HEK293 (cell line): ENCODE results near the gene NPDC1.
A peak's percentile ranks its signal among the peaks of the same experiment; 100 is the strongest.

ENCODE experiments used
- CTCF ChIP-seq: fragments of 450-650 bp; formaldehyde crosslinking; IDR thresholded peaks from 2 replicates; pipeline ENCODE4 v1.5.1; 2016; ENCODE audit warnings: missing biosample characterization, missing genetic modification characterization
- IKZF3 ChIP-seq: fragments of 450-650 bp; IDR thresholded peaks from 2 replicates; pipeline ENCODE4 v1.5.0; 2018; ENCODE audit warnings: missing biosample characterization, mild to moderate bottlenecking, missing genetic modification characterization, moderate library complexity
- KLF8 ChIP-seq: fragments of 450-650 bp; formaldehyde crosslinking; IDR thresholded peaks from 2 replicates; pipeline ENCODE4 v1.5.1; 2016; ENCODE audit warnings: missing biosample characterization, missing genetic modification characterization
- PATZ1 ChIP-seq: fragments of 450-650 bp; formaldehyde crosslinking; IDR thresholded peaks from 2 replicates; pipeline ENCODE4 v1.5.1; 2016; ENCODE audit warnings: missing biosample characterization, missing genetic modification characterization
- PRDM6 ChIP-seq: fragments of 450-650 bp; formaldehyde crosslinking; IDR thresholded peaks from 2 replicates; pipeline ENCODE4 v1.5.1; 2017; ENCODE audit warnings: missing biosample characterization, missing genetic modification characterization
- SALL2 ChIP-seq: fragments of 450-650 bp; formaldehyde crosslinking; IDR thresholded peaks from 2 replicates; pipeline ENCODE4 v1.5.0; 2017; ENCODE audit warnings: missing biosample characterization, mild to moderate bottlenecking, missing genetic modification characterization, borderline replicate concordance
- SP3 ChIP-seq: fragments of 450-650 bp; formaldehyde crosslinking; IDR thresholded peaks from 2 replicates; pipeline ENCODE4 v1.5.1; 2016; ENCODE audit warnings: missing biosample characterization, missing genetic modification characterization
- SP7 ChIP-seq: fragments of 450-650 bp; formaldehyde crosslinking; IDR thresholded peaks from 2 replicates; pipeline ENCODE4 v1.5.1; 2016; ENCODE audit warnings: missing biosample characterization, missing genetic modification characterization
- ZBTB10 ChIP-seq: fragments of 450-650 bp; formaldehyde crosslinking; IDR thresholded peaks from 2 replicates; pipeline ENCODE4 v1.5.1; 2016; ENCODE audit warnings: missing biosample characterization, missing genetic modification characterization
- ZBTB26 ChIP-seq: fragments of 450-650 bp; formaldehyde crosslinking; optimal IDR thresholded peaks from 2 replicates; pipeline ENCODE3; 2016; ENCODE audit warnings: missing biosample characterization, mild to moderate bottlenecking, missing genetic modification characterization
- ZBTB48 ChIP-seq: fragments of 450-650 bp; formaldehyde crosslinking; IDR thresholded peaks from 2 replicates; pipeline ENCODE4 v1.5.1; 2016; ENCODE audit warnings: missing biosample characterization, missing genetic modification characterization
- ZBTB6 ChIP-seq: fragments of 450-650 bp; formaldehyde crosslinking; IDR thresholded peaks from 2 replicates; pipeline ENCODE4 v1.5.1; 2017; ENCODE audit warnings: missing biosample characterization, missing genetic modification characterization
- ZEB2 ChIP-seq: fragments of 450-650 bp; formaldehyde crosslinking; IDR thresholded peaks from 2 replicates; pipeline ENCODE4 v1.5.1; 2016; ENCODE audit warnings: missing biosample characterization, missing genetic modification characterization
- ZFHX2 ChIP-seq: fragments of 450-650 bp; formaldehyde crosslinking; conservative IDR thresholded peaks from 2 replicates; pipeline ENCODE4 v1.5.1; 2016; ENCODE audit warnings: missing biosample characterization, missing genetic modification characterization
- ZFP37 ChIP-seq: fragments of 450-650 bp; formaldehyde crosslinking; IDR thresholded peaks from 2 replicates; pipeline ENCODE4 v1.5.1; 2016; ENCODE audit warnings: missing biosample characterization, missing genetic modification characterization
- ZFP69B ChIP-seq: fragments of 450-650 bp; formaldehyde crosslinking; IDR thresholded peaks from 2 replicates; pipeline ENCODE4 v1.5.1; 2016; ENCODE audit warnings: missing biosample characterization, missing genetic modification characterization
- ZNF10 ChIP-seq: fragments of 450-650 bp; formaldehyde crosslinking; IDR thresholded peaks from 2 replicates; pipeline ENCODE4 v1.5.1; 2017; ENCODE audit warnings: missing biosample characterization, missing genetic modification characterization
- ZNF114 ChIP-seq: fragments of 450-650 bp; formaldehyde crosslinking; IDR thresholded peaks from 2 replicates; pipeline ENCODE4 v1.5.0; 2017; ENCODE audit warnings: missing biosample characterization, missing genetic modification characterization
- ZNF341 ChIP-seq: fragments of 450-650 bp; formaldehyde crosslinking; IDR thresholded peaks from 2 replicates; pipeline ENCODE4; 2016; ENCODE audit warnings: low read depth, missing biosample characterization, missing genetic modification characterization
- ZNF416 ChIP-seq: fragments of 450-650 bp; formaldehyde crosslinking; IDR thresholded peaks from 2 replicates; pipeline ENCODE4 v1.5.1; 2016; ENCODE audit warnings: missing biosample characterization, missing genetic modification characterization
- ZNF423 ChIP-seq: fragments of 450-650 bp; formaldehyde crosslinking; IDR thresholded peaks from 2 replicates; pipeline ENCODE4 v1.5.1; 2016; ENCODE audit warnings: missing biosample characterization, missing genetic modification characterization
- ZNF560 ChIP-seq: fragments of 450-650 bp; formaldehyde crosslinking; IDR thresholded peaks from 2 replicates; pipeline ENCODE4 v1.5.1; 2017; ENCODE audit warnings: missing biosample characterization, missing genetic modification characterization, borderline replicate concordance
- ZNF600 ChIP-seq: fragments of 450-650 bp; formaldehyde crosslinking; IDR thresholded peaks from 2 replicates; pipeline ENCODE4 v1.5.1; 2016; ENCODE audit warnings: missing biosample characterization, missing genetic modification characterization
- ZNF629 ChIP-seq: fragments of 450-650 bp; formaldehyde crosslinking; IDR thresholded peaks from 2 replicates; pipeline ENCODE4 v1.5.1; 2017; ENCODE audit warnings: missing biosample characterization, missing genetic modification characterization
- ZNF677 ChIP-seq: fragments of 450-650 bp; IDR thresholded peaks from 2 replicates; pipeline ENCODE4 v1.5.0; 2018; ENCODE audit warnings: missing biosample characterization, mild to moderate bottlenecking, missing genetic modification characterization, moderate library complexity
- ZNF747 ChIP-seq: fragments of 450-650 bp; formaldehyde crosslinking; IDR thresholded peaks from 2 replicates; pipeline ENCODE4 v1.5.1; 2016; ENCODE audit warnings: missing biosample characterization, missing genetic modification characterization
- ZNF777 ChIP-seq: fragments of 450-650 bp; formaldehyde crosslinking; IDR thresholded peaks from 2 replicates; pipeline ENCODE4 v1.5.1; 2017; ENCODE audit warnings: missing biosample characterization, missing genetic modification characterization, borderline replicate concordance
- ZNF843 ChIP-seq: fragments of 450-650 bp; formaldehyde crosslinking; IDR thresholded peaks from 2 replicates; pipeline ENCODE4 v1.5.1; 2016; ENCODE audit warnings: missing biosample characterization, missing genetic modification characterization
- ZSCAN23 ChIP-seq: fragments of 450-650 bp; formaldehyde crosslinking; IDR thresholded peaks from 2 replicates; pipeline ENCODE4 v1.5.1; 2016; ENCODE audit warnings: missing biosample characterization, missing genetic modification characterization

NPDC1 gene

GRCh38 chr9:137028263-137029057, 17.5 kb downstream of the NPDC1 start (continued):
- TF ChIP-seq ZNF777 (tag by site-specific recombination): peak; percentile 79; the same call in 1 of the 2 replicates
- peak; percentile 62 for TF ChIP-seq ZNF341 (tag by site-specific recombination)
- TF ChIP-seq SP7 (tag by site-specific recombination): peak; percentile 31; the same call in 1 of the 2 replicates
- peak; percentile 92 for TF ChIP-seq ZEB2
- TF ChIP-seq ZFHX2: peak; percentile 88
- no peak for TF ChIP-seq ZNF416 (tag by site-specific recombination)
- peak; percentile 55 for TF ChIP-seq SP3 (tag by site-specific recombination)
- 0 out of 2 replicates have a peak, but pooled peaks have one; percentile 27 for TF ChIP-seq ZNF629 (tag by site-specific recombination)
- TF ChIP-seq ZNF747 (tag by site-specific recombination): no peak
- TF ChIP-seq ZBTB48 (tag by site-specific recombination): no peak; the same call in 1 of the 2 replicates
- no peak for TF ChIP-seq ZNF677 (tag by site-specific recombination)
- 0 out of 2 replicates have a peak, but pooled peaks have one; percentile 48 for TF ChIP-seq IKZF3 (tag by site-specific recombination)
- no peak; the same call in 1 of the 2 replicates for TF ChIP-seq KLF8
- 0 out of 2 replicates have a peak, but pooled peaks have one; percentile 38 for TF ChIP-seq ZFP69B (tag by site-specific recombination)
- TF ChIP-seq ZSCAN23: 0 out of 2 replicates have a peak, but pooled peaks have one; percentile 38
- TF ChIP-seq ZNF843 (tag by site-specific recombination): no peak
- peak; percentile 84 for TF ChIP-seq PATZ1 (tag by site-specific recombination)
- TF ChIP-seq ZFP37 (tag by site-specific recombination): 0 out of 2 replicates have a peak, but pooled peaks have one; percentile 2
- peak; percentile 99 for TF ChIP-seq ZNF423
- no peak for TF ChIP-seq ZNF114 (tag by site-specific recombination)
- TF ChIP-seq PRDM6 (tag by site-specific recombination): no peak
- TF ChIP-seq ZNF560 (tag by site-specific recombination): no peak
- peak; percentile 57 for TF ChIP-seq CTCF
- peak; percentile 87 for TF ChIP-seq ZBTB10 (tag by site-specific recombination)
- no peak for TF ChIP-seq ZBTB6
- TF ChIP-seq ZNF600 (tag by site-specific recombination): peak; percentile 89
- TF ChIP-seq SALL2 (tag by site-specific recombination): no peak
- TF ChIP-seq ZNF10 (tag by site-specific recombination): no peak
- TF ChIP-seq ZBTB26: peak; percentile 67
